HK-2 (cell line): Measurements from ENCODE around the gene ALDH1A1.

Experiments
- DNase-seq: peaks from one replicate; pipeline ENCODE4 v3.0.0-alpha.2; 2018; ENCODE audit not compliant: unreplicated experiment

The ALDH1A1 gene

GRCh38 chr9:72979405-72980100, 26.7 kb upstream of the ALDH1A1 start:
- no peak for DNase-seq

GRCh38 chr9:72978744-72979143, 25.9 kb upstream of the ALDH1A1 start:
- no peak for DNase-seq

DNA sequence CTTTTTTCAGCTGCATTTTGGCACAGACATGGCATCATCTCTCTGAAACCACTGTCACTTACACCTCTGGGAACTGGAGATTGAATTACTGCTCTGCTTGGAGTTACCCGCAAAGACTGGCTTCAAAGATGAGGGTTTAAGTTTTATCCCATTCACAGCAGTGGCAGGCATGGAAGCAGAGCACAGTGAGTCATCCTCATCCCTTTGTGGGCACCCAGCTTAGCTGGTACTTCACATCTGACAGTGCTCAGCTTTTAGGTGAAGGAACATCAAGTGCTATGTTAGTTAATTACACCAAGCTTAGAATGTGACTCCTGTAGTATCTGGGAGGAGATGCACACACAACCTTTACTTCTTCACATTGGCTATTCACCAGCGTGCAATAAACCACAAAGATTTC, 24.8 kb upstream of the ALDH1A1 start:
- DNase-seq, result no peak

- DNase-seq, result no peak
These were observed 21.6 kb upstream of the ALDH1A1 start for GRCh38 chr9:72974501-72974900.

DNA sequence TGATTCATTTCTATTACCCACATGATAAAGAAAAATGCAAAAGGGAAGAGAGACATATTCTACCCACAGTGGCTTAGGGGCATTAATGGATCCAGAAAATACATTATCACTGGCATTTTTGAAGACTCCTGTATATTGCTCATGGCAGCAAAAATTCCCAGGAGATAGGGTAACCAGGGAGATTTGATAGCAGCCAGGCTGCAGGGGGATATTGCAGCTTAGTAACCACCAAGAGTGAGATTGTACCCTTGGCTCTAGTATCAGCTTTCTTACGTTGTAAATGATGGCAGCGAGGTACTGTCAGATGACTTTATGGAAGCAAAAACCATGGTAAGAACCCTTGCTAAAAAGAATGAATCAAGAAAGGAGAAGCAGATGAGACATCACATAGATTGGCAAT, 19.8 kb upstream of the ALDH1A1 start:
- no peak for DNase-seq

- no peak for DNase-seq
These were observed 18.6 kb upstream of the ALDH1A1 start for GRCh38 chr9:72971411-72971810.

DNA sequence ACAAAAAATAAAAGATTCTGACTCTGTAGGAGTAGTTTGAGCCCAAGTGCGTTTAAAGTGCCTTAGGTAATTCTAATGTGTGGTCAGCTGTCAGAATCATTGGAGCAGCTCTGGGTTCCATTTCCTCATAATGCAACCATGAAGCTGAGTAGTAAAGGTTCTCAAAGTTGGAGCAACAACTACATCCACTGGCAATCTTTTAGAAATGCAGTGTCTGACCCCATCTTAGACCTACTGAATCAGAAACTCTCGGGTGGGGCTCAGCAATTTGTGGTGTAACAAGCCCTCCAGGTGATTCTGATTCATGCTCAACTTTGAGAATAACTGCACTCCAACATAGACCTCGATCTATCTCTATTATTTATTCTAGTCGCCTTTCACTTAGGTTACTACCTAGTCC, 7.6 kb upstream of the ALDH1A1 start:
- DNase-seq, result no peak

GRCh38 chr9:72958485-72959281, 5.8 kb upstream of the ALDH1A1 start:
- no peak for DNase-seq

DNA sequence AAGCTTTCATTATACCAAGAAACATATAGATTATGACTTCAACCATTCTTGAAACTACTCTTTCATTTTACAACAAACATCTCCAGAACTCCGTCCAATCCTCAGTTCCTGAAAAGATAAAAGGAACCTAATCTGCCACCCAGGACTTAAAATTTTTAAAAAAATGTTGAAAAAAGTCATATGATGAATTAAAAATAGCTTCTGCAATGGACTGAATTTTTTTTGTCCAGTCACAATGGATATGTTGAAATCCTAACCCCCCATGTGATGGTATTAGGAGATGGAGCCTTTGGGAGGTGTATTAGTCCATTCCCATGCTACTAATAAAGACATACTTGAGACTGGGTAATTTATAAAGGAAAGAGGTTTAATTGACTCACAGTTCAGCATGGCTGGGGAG, 2.7 kb upstream of the ALDH1A1 start:
- no peak for DNase-seq

DNA sequence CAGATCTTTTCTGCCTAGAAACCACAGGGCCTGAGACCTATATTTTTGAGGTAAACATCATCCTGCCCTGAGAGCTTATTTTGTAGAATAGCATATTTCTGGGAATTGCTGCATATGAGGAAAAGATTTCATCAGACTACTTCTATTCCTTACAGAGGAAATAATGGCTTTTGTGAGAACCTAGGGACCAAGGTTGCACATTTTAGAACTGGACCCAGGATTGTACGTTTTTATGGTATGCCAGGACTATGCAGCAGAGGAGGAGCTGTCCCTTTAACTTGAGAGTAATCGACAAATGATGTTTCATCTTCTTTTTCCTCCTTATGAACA, 2.2 kb upstream of the ALDH1A1 start:
- no peak for DNase-seq

- no peak for DNase-seq
These were observed 1.7 kb upstream of the ALDH1A1 start for GRCh38 chr9:72954431-72955125.

DNA sequence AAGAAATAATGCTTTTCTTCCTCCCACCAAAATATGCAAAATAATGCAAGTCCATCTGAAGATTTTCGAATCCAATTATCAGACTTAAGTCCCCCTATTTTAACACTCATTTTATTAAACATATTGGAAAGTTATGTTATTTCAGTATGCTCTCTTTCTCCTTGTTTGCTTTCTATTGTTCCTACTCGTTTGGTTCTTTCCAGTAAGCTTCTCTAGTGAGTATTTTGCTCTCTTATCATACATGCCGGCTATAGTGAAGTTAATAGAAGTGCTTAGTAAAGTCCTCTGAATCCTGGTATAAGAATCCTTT, 517 bp downstream of the ALDH1A1 start:
- no peak for DNase-seq

DNA sequence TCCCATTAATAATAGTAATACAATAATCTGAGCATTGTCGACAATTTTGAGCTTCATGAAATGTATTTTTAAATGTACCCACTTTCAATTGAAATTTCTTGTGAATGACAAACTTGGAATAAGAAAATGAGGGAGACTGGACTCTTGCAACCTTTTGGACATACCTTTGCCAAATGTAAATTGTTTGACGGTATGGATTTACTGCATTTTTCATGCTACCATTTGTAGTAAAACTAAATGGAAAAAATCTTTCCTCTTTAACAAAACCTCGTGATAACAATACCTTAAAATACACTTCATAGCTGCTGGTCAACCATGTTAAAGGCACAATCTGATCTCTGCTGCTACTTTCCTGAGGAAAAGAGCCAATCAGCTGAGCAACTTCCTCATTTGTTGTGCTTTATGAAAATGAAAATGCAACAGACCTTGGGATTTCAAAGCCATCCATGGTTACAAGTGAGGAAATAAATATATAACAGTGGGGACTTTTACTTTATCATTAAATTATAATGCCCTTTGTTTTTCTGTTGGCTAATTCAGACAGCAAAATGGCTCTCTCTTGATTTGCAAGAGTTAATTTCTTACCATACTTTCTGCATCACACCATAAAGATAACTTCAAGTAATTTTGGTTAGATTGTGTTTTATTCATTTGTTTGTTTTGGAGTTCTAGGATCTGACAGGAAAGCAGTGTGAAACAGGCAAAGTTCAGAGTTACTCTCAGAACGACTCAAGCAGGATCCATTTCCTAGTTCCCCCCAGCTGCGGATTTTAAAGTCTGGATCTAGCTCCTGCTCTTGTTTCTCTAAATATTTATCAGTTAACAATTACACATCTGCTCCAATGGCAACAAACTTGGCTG, 1.1 kb downstream of the ALDH1A1 start:
- no peak for DNase-seq

DNA sequence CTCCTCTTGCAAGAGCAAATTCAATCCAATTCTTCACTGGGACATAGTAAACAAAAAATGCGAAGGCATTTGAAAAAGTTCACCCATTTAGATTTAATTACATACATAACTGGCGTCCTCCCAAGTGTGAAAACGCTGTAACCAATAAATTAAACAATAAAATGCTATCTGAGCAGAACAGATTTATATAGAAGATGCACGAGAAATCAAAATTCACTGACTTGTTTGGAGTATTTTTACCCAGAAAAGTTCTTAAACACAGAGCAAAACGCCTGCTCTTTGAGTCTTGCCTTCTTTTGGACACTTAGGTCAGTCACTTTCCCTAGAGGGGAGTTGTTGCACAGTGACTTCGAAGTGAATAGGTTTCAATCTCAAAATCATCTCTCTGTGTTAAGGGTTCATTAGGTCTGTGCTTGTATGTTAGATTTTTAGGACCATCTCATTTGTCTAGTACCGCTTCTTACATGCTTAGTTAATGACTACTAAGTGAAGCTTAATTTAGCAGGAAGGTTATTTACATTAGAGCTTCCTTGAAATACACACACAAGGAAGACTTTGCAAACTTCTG, 1.9 kb downstream of the ALDH1A1 start:
- DNase-seq, result no peak

DNA sequence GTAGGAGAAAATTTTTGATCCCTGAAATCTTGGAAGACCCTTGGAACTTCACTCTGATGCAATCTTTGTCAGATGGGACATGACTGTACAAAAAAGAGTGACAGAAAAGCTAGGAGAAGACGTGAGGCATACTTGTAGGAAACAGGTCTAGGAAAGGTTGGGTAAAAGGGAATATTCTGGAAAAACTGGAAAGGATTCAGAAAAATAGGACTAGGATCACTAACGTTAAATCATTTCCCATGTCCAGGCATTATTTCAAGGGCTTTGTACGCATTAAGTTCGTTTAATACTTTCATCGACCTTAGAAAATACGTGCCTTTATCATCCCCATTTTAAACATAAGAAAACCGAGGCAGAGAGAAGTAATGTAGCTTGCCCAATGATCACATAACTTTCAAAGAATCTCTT, 2.9 kb downstream of the ALDH1A1 start:
- DNase-seq, result no peak

GRCh38 chr9:72949244-72949582, 3.6 kb downstream of the ALDH1A1 start:
- DNase-seq, result no peak

DNA sequence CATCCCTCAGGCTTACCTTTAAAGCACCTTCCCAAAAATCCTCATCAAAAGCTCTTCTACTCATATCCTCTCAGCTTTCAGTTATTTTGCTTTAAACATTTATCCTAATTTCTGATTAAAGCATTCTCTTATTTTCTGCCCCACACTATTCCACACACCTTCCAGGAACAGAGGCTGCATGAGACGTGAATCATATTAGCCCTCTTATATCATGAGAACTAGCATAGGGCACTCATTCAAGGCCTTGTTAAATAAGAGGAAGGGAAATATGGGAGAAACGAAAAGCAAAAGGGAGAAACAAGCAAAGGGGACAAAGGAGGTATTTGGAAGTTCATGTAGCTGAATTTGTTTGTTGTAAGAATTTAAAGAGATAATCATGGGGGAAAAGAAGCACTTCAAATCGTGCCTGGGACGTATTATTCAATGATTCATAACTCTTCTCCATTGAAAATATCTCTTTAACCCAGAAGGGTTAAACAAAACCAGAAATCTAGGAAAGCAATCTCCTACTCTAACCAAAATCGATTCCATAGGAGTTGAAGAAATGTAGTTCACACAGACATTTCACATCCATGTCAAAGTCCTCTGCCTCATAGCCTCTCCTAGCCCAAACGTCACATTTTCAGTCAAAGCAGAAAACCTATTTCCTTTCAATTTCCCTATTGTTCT, 4.1 kb downstream of the ALDH1A1 start:
- DNase-seq, result no peak

DNA sequence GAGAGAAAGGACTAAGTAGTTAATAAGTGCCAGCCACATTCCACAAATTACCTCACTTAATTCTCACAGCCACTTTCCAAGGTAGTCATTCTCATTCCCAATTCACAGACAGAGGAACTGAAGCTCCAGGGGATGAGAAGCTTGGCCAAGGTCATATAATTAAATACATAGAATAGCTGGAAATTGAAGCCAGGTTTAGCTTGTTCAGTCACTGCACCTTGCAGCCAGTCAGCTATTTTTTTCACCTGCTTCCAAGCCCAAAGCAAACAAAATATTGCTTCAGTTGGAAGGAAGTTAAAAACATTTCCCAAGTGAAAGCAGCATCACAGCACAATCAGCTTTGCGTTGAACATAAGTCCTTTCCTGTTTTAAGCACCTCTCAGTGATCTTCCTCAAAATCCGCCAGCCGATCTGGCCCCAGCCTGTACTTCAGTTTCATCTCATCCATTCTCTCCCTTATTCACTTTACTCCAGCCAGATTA, 4.8 kb downstream of the ALDH1A1 start:
- no peak for DNase-seq

DNA sequence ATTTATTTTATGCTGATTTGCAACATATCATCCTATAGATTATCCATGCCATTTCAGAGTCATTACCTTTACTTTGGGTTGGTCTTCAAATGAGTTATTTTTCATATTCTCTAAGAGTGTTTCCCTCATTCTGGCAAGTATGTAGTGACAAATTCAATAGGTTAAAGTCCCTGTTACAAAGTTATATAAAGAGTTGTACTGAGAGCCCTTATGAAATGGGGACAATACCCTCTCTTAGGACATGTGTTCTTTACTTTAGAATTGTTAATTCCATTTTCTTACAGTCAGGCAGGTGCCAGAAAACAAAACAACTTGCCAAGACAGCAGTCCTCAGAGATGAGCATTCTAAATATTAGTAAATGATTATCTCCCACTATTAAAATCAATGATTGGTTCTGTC, 6.0 kb downstream of the ALDH1A1 start:
- DNase-seq, result no peak

DNA sequence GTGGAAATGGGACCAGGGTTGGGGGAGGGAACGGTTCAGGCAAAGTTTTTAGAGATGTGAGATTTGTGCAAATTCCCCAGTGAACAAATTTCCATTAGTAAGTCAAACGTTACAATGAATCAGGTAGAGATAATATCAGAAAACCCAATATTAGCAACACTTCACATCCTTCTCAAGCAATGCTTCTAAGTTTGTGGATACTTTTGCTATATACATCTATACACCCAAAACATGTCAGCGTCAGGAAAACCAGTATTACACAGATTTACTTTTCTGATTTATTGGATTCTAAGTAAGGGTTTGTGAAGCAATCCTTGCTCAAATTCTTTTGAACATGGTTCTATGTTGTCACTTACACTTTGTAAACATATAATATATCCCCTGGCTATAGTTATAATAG, 6.5 kb downstream of the ALDH1A1 start:
- no peak for DNase-seq

- no peak for DNase-seq
These were observed 7.5 kb downstream of the ALDH1A1 start for GRCh38 chr9:72945391-72945790.
